ENCODE measurements around the gene NCAPG2.

NCAPG2 gene

GRCh38 chr7:158588085-158588877 lies 116.3 kb downstream of the NCAPG2 start:
- peak overlapping the region; percentile 46; the same call in 1 of the 2 replicates for H3K4me3 ChIP-seq (ENCODE audit: low read length)
- H3K9ac ChIP-seq (ENCODE audit: low read depth, low read length): no peak overlapping the region
- peaks cover 90% of the 10 kb centered on the region for H3K27me3 ChIP-seq (ENCODE audit: insufficient read depth, low read length)
- H3K36me3 ChIP-seq (ENCODE audit: insufficient read depth, low read depth, low read length): no peaks in the 10 kb centered on the region
- H3K4me1 ChIP-seq (ENCODE audit: insufficient read depth, low read length): no peaks in the 10 kb centered on the region
- no peaks in the 10 kb centered on the region; the same call in 1 of the 2 replicates for H3K9me3 ChIP-seq (ENCODE audit: insufficient read depth, low read depth, low read length)
- H3K27ac ChIP-seq (ENCODE audit: low read length): no peak overlapping the region

- peak within 1 kb of the TSS; percentile 46; the same call in 1 of the 2 replicates for H3K4me3 ChIP-seq (ENCODE audit: low read length)
- no peaks in the 10 kb centered on the region for H3K4me1 ChIP-seq (ENCODE audit: insufficient read depth, low read length)
- H3K9ac ChIP-seq (ENCODE audit: low read depth, low read length): no peak within 1 kb of the TSS
- H3K27ac ChIP-seq (ENCODE audit: low read length): no peak within 1 kb of the TSS
- H3K36me3 ChIP-seq (ENCODE audit: insufficient read depth, low read depth, low read length): no peaks in the 10 kb centered on the region
- no peaks in the 10 kb centered on the region; the same call in 1 of the 2 replicates for H3K9me3 ChIP-seq (ENCODE audit: insufficient read depth, low read depth, low read length)
- peaks cover 87% of the 10 kb centered on the region for H3K27me3 ChIP-seq (ENCODE audit: insufficient read depth, low read length)
These were observed 117.2 kb downstream of the NCAPG2 start, which contains the start of gene PTPRN2 for GRCh38 chr7:158587162-158588084. PTPRN2 (minus strand) TSS chr7:158587823.

- no peak overlapping the region for H3K9ac ChIP-seq (ENCODE audit: low read depth, low read length)
- no peaks in the 10 kb centered on the region for H3K4me1 ChIP-seq (ENCODE audit: insufficient read depth, low read length)
- peaks cover 79% of the 10 kb centered on the region for H3K27me3 ChIP-seq (ENCODE audit: insufficient read depth, low read length)
- H3K4me3 ChIP-seq (ENCODE audit: low read length): peak overlapping the region; percentile 42; the same call in 1 of the 2 replicates
- no peaks in the 10 kb centered on the region for H3K9me3 ChIP-seq (ENCODE audit: insufficient read depth, low read depth, low read length)
- no peak overlapping the region for H3K27ac ChIP-seq (ENCODE audit: low read length)
- no peaks in the 10 kb centered on the region for H3K36me3 ChIP-seq (ENCODE audit: insufficient read depth, low read depth, low read length)
These were observed 118.0 kb downstream of the NCAPG2 start for GRCh38 chr7:158586499-158587161.

GRCh38 chr7:158585721-158586498 lies 118.7 kb downstream of the NCAPG2 start:
- peak overlapping the region; percentile 42; the same call in 1 of the 2 replicates for H3K4me3 ChIP-seq (ENCODE audit: low read length)

GRCh38 chr7:158584407-158584806 lies 120.2 kb downstream of the NCAPG2 start:
- H3K36me3 ChIP-seq (ENCODE audit: insufficient read depth, low read depth, low read length): no peaks in the 10 kb centered on the region
- H3K9me3 ChIP-seq (ENCODE audit: insufficient read depth, low read depth, low read length): peaks cover 14% of the 10 kb centered on the region
- no peak overlapping the region for H3K9ac ChIP-seq (ENCODE audit: low read depth, low read length)
- peaks cover 57% of the 10 kb centered on the region for H3K27me3 ChIP-seq (ENCODE audit: insufficient read depth, low read length)
- no peaks in the 10 kb centered on the region for H3K4me1 ChIP-seq (ENCODE audit: insufficient read depth, low read length)
- H3K4me3 ChIP-seq (ENCODE audit: low read length): no peak overlapping the region
- H3K27ac ChIP-seq (ENCODE audit: low read length): no peak overlapping the region

More at GRCh38 chr7:158585721-158586498, 118.7 kb downstream of the NCAPG2 start:
- Histone ChIP-seq H3K27ac (ENCODE audit: low read length) (no peak overlapping the region), H3K9me3 (ENCODE audit: insufficient read depth, low read depth, low read length) (no peaks in the 10 kb centered on the region), H3K27me3 (ENCODE audit: insufficient read depth, low read length) (peaks cover 72% of the 10 kb centered on the region), H3K4me1 (ENCODE audit: insufficient read depth, low read length) (no peaks in the 10 kb centered on the region), H3K36me3 (ENCODE audit: insufficient read depth, low read depth, low read length) (no peaks in the 10 kb centered on the region), H3K9ac (ENCODE audit: low read depth, low read length) (no peak overlapping the region)

- peaks cover 51% of the 10 kb centered on the region for H3K27me3 ChIP-seq (ENCODE audit: insufficient read depth, low read length)
- H3K9me3 ChIP-seq (ENCODE audit: insufficient read depth, low read depth, low read length): peaks cover 20% of the 10 kb centered on the region
- H3K27ac ChIP-seq (ENCODE audit: low read length): no peak overlapping the region
- H3K4me3 ChIP-seq (ENCODE audit: low read length): no peak overlapping the region
- no peaks in the 10 kb centered on the region for H3K36me3 ChIP-seq (ENCODE audit: insufficient read depth, low read depth, low read length)
- no peak overlapping the region for H3K9ac ChIP-seq (ENCODE audit: low read depth, low read length)
- no peaks in the 10 kb centered on the region for H3K4me1 ChIP-seq (ENCODE audit: insufficient read depth, low read length)
These were observed 120.8 kb downstream of the NCAPG2 start for GRCh38 chr7:158583810-158584209.

GRCh38 chr7:158583143-158583542 lies 121.5 kb downstream of the NCAPG2 start:
- Histone ChIP-seq H3K9me3 (ENCODE audit: insufficient read depth, low read depth, low read length) (peaks cover 21% of the 10 kb centered on the region), H3K4me3 (ENCODE audit: low read length) (no peak overlapping the region), H3K36me3 (ENCODE audit: insufficient read depth, low read depth, low read length) (no peaks in the 10 kb centered on the region), H3K27ac (ENCODE audit: low read length) (no peak overlapping the region), H3K4me1 (ENCODE audit: insufficient read depth, low read length) (no peaks in the 10 kb centered on the region), H3K27me3 (ENCODE audit: insufficient read depth, low read length) (peaks cover 44% of the 10 kb centered on the region), H3K9ac (ENCODE audit: low read depth, low read length) (no peak overlapping the region)

- no peaks in the 10 kb centered on the region for H3K36me3 ChIP-seq (ENCODE audit: insufficient read depth, low read depth, low read length)
- H3K27me3 ChIP-seq (ENCODE audit: insufficient read depth, low read length): peaks cover 41% of the 10 kb centered on the region
- H3K27ac ChIP-seq (ENCODE audit: low read length): no peak overlapping the region
- no peak overlapping the region for H3K4me3 ChIP-seq (ENCODE audit: low read length)
- no peak overlapping the region for H3K9ac ChIP-seq (ENCODE audit: low read depth, low read length)
- peaks cover 21% of the 10 kb centered on the region for H3K9me3 ChIP-seq (ENCODE audit: insufficient read depth, low read depth, low read length)
- no peaks in the 10 kb centered on the region for H3K4me1 ChIP-seq (ENCODE audit: insufficient read depth, low read length)
These were observed 122.5 kb downstream of the NCAPG2 start for GRCh38 chr7:158582089-158582456.

- no peak overlapping the region for H3K27ac ChIP-seq (ENCODE audit: low read length)
- H3K27me3 ChIP-seq (ENCODE audit: insufficient read depth, low read length): peaks cover 38% of the 10 kb centered on the region
- H3K4me3 ChIP-seq (ENCODE audit: low read length): no peak overlapping the region
- no peaks in the 10 kb centered on the region for H3K36me3 ChIP-seq (ENCODE audit: insufficient read depth, low read depth, low read length)
- no peaks in the 10 kb centered on the region for H3K4me1 ChIP-seq (ENCODE audit: insufficient read depth, low read length)
- H3K9ac ChIP-seq (ENCODE audit: low read depth, low read length): no peak overlapping the region
- peaks cover 21% of the 10 kb centered on the region for H3K9me3 ChIP-seq (ENCODE audit: insufficient read depth, low read depth, low read length)
These were observed 123.0 kb downstream of the NCAPG2 start for GRCh38 chr7:158581440-158582088.

Data from iPS-20b (cell line).